ENCODE data around the gene MID2.

DNA sequence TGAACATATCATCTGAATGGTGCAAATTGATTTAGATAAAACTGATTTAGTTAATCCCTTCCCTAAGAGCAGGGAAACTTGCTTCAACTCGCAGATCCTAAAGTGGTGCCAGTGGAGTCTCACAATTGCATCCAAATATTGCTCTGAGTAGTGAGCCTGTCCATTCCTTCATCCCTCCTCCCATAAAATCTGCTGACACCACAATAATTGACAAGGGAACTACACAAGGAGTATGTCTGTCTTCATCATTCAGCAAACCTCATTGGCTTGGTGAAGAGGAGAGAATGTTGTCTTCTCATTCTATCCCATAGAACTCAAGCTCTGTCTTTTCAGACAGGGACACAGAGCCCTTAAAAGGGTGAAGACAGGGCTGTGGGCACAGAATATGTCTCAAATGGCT is 4.2 kb downstream of the MID2 start:
- TF ChIP-seq EZH2 (IDR thresholded peaks at IDR 0.05) = no peak
- TF ChIP-seq POLR2AphosphoS5 (IDR thresholded peaks at IDR 0.05; ENCODE audit: borderline replicate concordance, low read depth, low read length) = no peak
